Measurements from ENCODE around the gene OASL. TPM values are rescaled to one million over a fixed set of nuclear protein-coding genes. Genes with fewer than 3 reads are reported as not detected.

Gene OASL
- total and polyA plus RNA-seq, 2 of the 4 experiments (the other 2 are of a cell fraction) = under 0.01 to 0.05 TPM

DNA sequence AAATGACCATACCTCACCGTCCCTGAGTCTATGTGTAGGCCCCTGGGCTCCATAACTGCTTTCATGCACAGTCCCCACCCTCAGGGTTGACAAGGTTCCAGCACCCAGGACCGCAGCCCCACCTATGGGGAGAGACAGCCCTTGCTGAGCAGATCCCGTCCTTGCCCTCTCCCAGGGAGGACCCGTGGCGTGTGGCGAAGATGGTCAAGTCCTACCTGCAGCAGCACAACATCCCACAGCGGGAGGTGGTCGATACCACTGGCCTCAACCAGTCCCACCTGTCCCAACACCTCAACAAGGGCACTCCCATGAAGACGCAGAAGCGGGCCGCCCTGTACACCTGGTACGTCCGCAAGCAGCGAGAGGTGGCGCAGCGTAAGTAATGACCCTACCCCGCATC is 50.4 kb downstream of the OASL start:
- peaks cover 17% of the 10 kb centered on the region for H3K27me3 ChIP-seq (ENCODE audit: control insufficient read depth, insufficient read depth, low read length)
- H3K23ac ChIP-seq (ENCODE audit: low read depth, low read length) = no peak overlapping the region
- no peak overlapping the region for H4K8ac ChIP-seq (ENCODE audit: low read depth in 2 of 2, low read length in 2 of 2)
- no peak overlapping the region for H2BK120ac ChIP-seq (ENCODE audit: low read depth, low read length)
- H3K9me3 ChIP-seq (ENCODE audit: control insufficient read depth, insufficient read depth, low read length) = no peaks in the 10 kb centered on the region; the same call in 1 of the 2 replicates
- POLR2A ChIA-PET (ENCODE audit: unreplicated experiment) = no interaction called here
- H3K4me2 ChIP-seq (ENCODE audit: low read depth, low read length) = no peak overlapping the region
- no peak overlapping the region for H3K4ac ChIP-seq (ENCODE audit: low read depth, low read length)
- no peaks in the 10 kb centered on the region for H3K79me1 ChIP-seq (ENCODE audit: low read depth in 1 of 2, low read length in 2 of 2)
- no peaks in the 10 kb centered on the region for H3K36me3 ChIP-seq (ENCODE audit: control insufficient read depth, insufficient read depth, low read length)
- no peak overlapping the region for H4K91ac ChIP-seq (ENCODE audit: insufficient read depth, low read depth, low read length)
- in situ Hi-C loops (cut with MboI; ENCODE audit: low sequenced_read_pairs) (no loop called here), dilution Hi-C loops (cut with HindIII; ENCODE audit: low sequenced_read_pairs, unreplicated experiment) (no loop called here), intact Hi-C loops (cut with micrococcal nuclease) (no loop called here)
- CTCF ChIA-PET = no interaction called here
- TF ChIP-seq MAZ (IDR thresholded peaks at IDR 0.05; ENCODE audit: borderline replicate concordance, low read depth, low read length) (no peak), NFE2L2 (IDR thresholded peaks at IDR 0.05; ENCODE audit: low read depth, low read length) (no peak)
- no peaks in the 10 kb centered on the region for H3K9me1 ChIP-seq (ENCODE audit: insufficient read depth, low read length)
- H2AFZ ChIP-seq (replicated peaks; ENCODE audit: low read length, poor library complexity) = no peak overlapping the region
- H2BK20ac ChIP-seq (ENCODE audit: low read depth, low read length) = no peak overlapping the region
- no TSS peak for BruUV-seq (replicated peaks)
- no peak overlapping the region for H3K4me3 ChIP-seq (ENCODE audit: insufficient read depth, low read depth, low read length)
- H2AK5ac ChIP-seq (ENCODE audit: low read depth, low read length) = no peak overlapping the region
- no peak overlapping the region for H2BK5ac ChIP-seq (ENCODE audit: low read depth, low read length, poor library complexity, severe bottlenecking)
- no peak overlapping the region for H2AK9ac ChIP-seq (replicated peaks; ENCODE audit: low read depth, low read length, poor library complexity)
- no peak overlapping the region for H4K5ac ChIP-seq (ENCODE audit: low read depth, low read length)
- no peaks in the 10 kb centered on the region for H3K4me1 ChIP-seq (ENCODE audit: control insufficient read depth, insufficient read depth, low read length)
- no peak overlapping the region for H3K9ac ChIP-seq (ENCODE audit: low read depth, low read length)
- no peak overlapping the region for H3K56ac ChIP-seq (ENCODE audit: extremely low read depth, insufficient read depth, low read length)
- H3K27ac ChIP-seq (ENCODE audit: insufficient read depth, low read length) = no peak overlapping the region
- WGBS, 2 experiments (ENCODE audit: extremely low coverage in 2 of 2, insufficient read length in 1 of 2) = 100% methylated on average over 5 of the region's 17 CpGs; no CpG with 5 or more reads in 1 of the 2 experiments
- H2BK15ac ChIP-seq (ENCODE audit: low read depth, low read length) = no peak overlapping the region
- H3K14ac ChIP-seq (replicated peaks; ENCODE audit: low read depth, low read length) = no peak overlapping the region
- no peak overlapping the region for H3K18ac ChIP-seq (ENCODE audit: low read depth, low read length)
- H4K20me1 ChIP-seq (ENCODE audit: insufficient read depth, low read length) = no peaks in the 10 kb centered on the region
- no peak for ATAC-seq (ENCODE audit: low read depth)
- no peak for DNase-seq

Measured in IMR-90 (cell line).